Fibroblast of lung (primary cell): ENCODE measurements around the gene CALHM5. TPM values are rescaled to one million over a fixed set of nuclear protein-coding genes. Genes with fewer than 3 reads are reported as not detected.

Source experiments
- DNase-seq, 2 donors: peaks; one replicate each; pipeline versions ENCODE4 v3.0.0 to v3.0.0-alpha.2; 2010; ENCODE audit warnings: low read depth in 2 of 2
- H2AFZ ChIP-seq: 2 replicates; pipeline ENCODE4 v1.5.1; 2012; ENCODE audit warnings: low read length, control low read depth, inconsistent platforms
- H3K27ac ChIP-seq: 2 replicates; pipeline ENCODE4 v1.5.1; 2011; ENCODE audit warnings: low read length, control low read depth; ENCODE audit not compliant: insufficient read depth
- H3K27me3 ChIP-seq: 2 replicates; pipeline ENCODE4 v1.5.1; 2011; ENCODE audit warnings: mild to moderate bottlenecking, low read length; ENCODE audit not compliant: control insufficient read depth, insufficient read depth
- H3K36me3 ChIP-seq: 2 replicates; pipeline ENCODE4 v1.5.1; 2011; ENCODE audit warnings: low read length; ENCODE audit not compliant: control insufficient read depth, insufficient read depth
- H3K4me1 ChIP-seq: 2 replicates; pipeline ENCODE4 v1.5.1; 2011; ENCODE audit warnings: low read length; ENCODE audit not compliant: control insufficient read depth, insufficient read depth; ENCODE audit errors: extremely low read depth
- H3K4me2 ChIP-seq: 2 replicates; pipeline ENCODE4 v1.5.1; 2011; ENCODE audit warnings: low read length, control low read depth; ENCODE audit not compliant: insufficient read depth; ENCODE audit errors: extremely low read depth
- H3K4me3 ChIP-seq, 4 experiments: fragments of 200-600 bp in 1 of 4; sonication (generic) in 1 of 4; replicated peaks in 1 of 4; 2 replicates each; pipeline ENCODE4 v1.5.1; 2011 to 2016; ENCODE audit warnings: low read length in 4 of 4, low read depth in 3 of 4, mild to moderate bottlenecking in 3 of 4, control low read depth in 2 of 4, inconsistent platforms in 1 of 4, mixed read lengths in 1 of 4; ENCODE audit not compliant: insufficient read depth in 1 of 4; ENCODE audit errors: control extremely low read depth in 1 of 4
- H3K79me2 ChIP-seq: 2 replicates; pipeline ENCODE4 v1.5.1; 2012; ENCODE audit warnings: mild to moderate bottlenecking, low read length, inconsistent platforms; ENCODE audit not compliant: control insufficient read depth, insufficient read depth
- H3K9ac ChIP-seq: 2 replicates; pipeline ENCODE4 v1.5.1; 2011; ENCODE audit warnings: mild to moderate bottlenecking, low read length, control low read depth; ENCODE audit not compliant: insufficient read depth
- H3K9me3 ChIP-seq: 2 replicates; pipeline ENCODE4 v1.5.1; 2012; ENCODE audit warnings: low read depth, low read length; ENCODE audit not compliant: control insufficient read depth, insufficient read depth
- H4K20me1 ChIP-seq: 2 replicates; pipeline ENCODE4 v1.5.1; 2011; ENCODE audit warnings: low read length; ENCODE audit not compliant: control insufficient read depth, insufficient read depth; ENCODE audit errors: extremely low read depth
- EZH2 ChIP-seq: IDR thresholded peaks from 2 replicates; pipeline ENCODE4 v1.5.1; 2012; ENCODE audit warnings: low read length, control low read depth, mild to moderate bottlenecking; ENCODE audit errors: missing control alignments
- polyA plus RNA-seq, 2 donors: library from polyadenylated mRNA; depleted of rRNA in 1 of 2; stranded (reverse) in 1 of 2; unstranded in 1 of 2; fragments of >200 nt; gene quantifications; 2 replicates each; pipeline ENCODE4 v1.2.1, GENCODE V29; 2011 to 2012; ENCODE audit warnings: missing spikeins in 1 of 2
- total RNA-seq: library from RNA; depleted of rRNA; stranded (reverse); fragments of >200 nt; gene quantifications from 2 replicates; pipeline ENCODE4 v1.2.1, GENCODE V29; 2014
- TF ChIP-seq, protein P1 (sequence below), 2 donors: IDR thresholded peaks in 1 of 2; conservative IDR thresholded peaks in 1 of 2; 1 replicate in 1 of 2; 2 replicates in 1 of 2; pipeline ENCODE4 v1.5.1; 2011 to 2012; ENCODE audit warnings: low read length in 2 of 2, control low read depth in 1 of 2, inconsistent platforms in 1 of 2, low read depth in 1 of 2, mild to moderate bottlenecking in 1 of 2

The CALHM5 gene
- total and polyA plus RNA-seq, 2 donors (not counting 1 experiment from before 2014, with no cell fraction given) = 4.1 to 8.3 TPM

DNA sequence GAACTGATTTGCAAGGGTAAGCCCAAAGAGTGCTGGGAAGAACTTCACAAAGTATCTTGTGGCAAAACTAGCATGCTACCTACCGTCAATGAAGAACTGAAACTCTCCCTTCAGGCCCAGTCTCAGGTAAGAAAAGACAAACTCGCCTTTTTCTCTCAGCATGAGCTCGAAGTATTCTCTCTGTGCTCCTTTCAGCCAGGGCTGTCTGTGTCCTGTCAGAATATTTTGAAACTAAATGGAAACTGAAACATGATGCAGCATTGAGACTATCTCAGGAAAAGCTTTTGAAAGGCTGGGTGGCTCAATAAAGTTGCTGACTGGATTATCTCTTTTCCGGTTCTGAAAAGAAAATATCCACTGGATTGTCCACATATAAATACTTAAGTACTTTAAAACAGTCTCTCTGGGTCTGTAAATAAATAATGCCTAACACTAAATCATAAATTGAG lies 696 bp downstream of the CALHM5 start:
- Histone ChIP-seq H3K4me3 (peak overlapping the region; percentile 61 to 81 (median 68)), H2AFZ (peak overlapping the region; percentile 93), H3K79me2 (peaks cover 11% of the 10 kb centered on the region), H3K27ac (peak overlapping the region; percentile 93), H4K20me1 (no peaks in the 10 kb centered on the region), H3K9ac (peak overlapping the region; percentile 72), H3K36me3 (peaks cover 2% of the 10 kb centered on the region), H3K9me3 (no peaks in the 10 kb centered on the region), H3K4me1 (no peaks in the 10 kb centered on the region), H3K27me3 (no peaks in the 10 kb centered on the region), H3K4me2 (peak overlapping the region; percentile 98)
- no peak for TF ChIP-seq EZH2
- TF ChIP-seq, protein P1, sequence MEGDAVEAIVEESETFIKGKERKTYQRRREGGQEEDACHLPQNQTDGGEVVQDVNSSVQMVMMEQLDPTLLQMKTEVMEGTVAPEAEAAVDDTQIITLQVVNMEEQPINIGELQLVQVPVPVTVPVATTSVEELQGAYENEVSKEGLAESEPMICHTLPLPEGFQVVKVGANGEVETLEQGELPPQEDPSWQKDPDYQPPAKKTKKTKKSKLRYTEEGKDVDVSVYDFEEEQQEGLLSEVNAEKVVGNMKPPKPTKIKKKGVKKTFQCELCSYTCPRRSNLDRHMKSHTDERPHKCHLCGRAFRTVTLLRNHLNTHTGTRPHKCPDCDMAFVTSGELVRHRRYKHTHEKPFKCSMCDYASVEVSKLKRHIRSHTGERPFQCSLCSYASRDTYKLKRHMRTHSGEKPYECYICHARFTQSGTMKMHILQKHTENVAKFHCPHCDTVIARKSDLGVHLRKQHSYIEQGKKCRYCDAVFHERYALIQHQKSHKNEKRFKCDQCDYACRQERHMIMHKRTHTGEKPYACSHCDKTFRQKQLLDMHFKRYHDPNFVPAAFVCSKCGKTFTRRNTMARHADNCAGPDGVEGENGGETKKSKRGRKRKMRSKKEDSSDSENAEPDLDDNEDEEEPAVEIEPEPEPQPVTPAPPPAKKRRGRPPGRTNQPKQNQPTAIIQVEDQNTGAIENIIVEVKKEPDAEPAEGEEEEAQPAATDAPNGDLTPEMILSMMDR (conservative IDR thresholded peaks at IDR 0.05 in 1 of 2, IDR thresholded peaks at IDR 0.05 in 1 of 2; ENCODE audit: low read depth in 1 of 2, low read length in 2 of 2) = no peak
- DNase-seq = peak in 1 of 2 donors; percentile 43

DNA sequence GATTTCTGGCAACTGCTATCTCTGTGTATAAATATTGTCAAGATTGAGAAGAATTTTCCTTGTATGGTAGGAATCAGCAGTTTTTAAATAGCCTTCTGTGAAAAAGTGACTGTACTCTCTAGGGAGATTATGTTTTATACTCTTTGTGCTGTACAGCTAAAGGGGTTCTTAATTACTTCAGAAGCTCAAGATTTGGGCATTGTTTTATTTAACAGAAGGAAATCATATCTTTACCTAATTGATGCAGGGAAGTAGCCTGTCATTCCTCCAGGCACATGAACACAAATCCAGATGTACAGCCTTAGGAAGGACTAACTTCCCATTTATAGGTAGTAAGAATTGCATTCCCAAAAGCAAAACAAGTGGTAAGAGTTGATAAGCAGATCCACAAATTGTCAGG lies 1.3 kb downstream of the CALHM5 start:
- TF ChIP-seq, protein P1 (conservative IDR thresholded peaks at IDR 0.05 in 1 of 2, IDR thresholded peaks at IDR 0.05 in 1 of 2; ENCODE audit: low read depth in 1 of 2, low read length in 2 of 2) = no peak
- TF ChIP-seq EZH2 = no peak
- no peaks in the 10 kb centered on the region for H3K4me1 ChIP-seq
- H3K4me3 ChIP-seq = peak overlapping the region; percentile 61 to 81 (median 68)
- peaks cover 2% of the 10 kb centered on the region for H3K36me3 ChIP-seq
- no peak for DNase-seq
- H4K20me1 ChIP-seq = no peaks in the 10 kb centered on the region
- H3K27ac ChIP-seq = peak overlapping the region; percentile 93
- H3K27me3 ChIP-seq = no peaks in the 10 kb centered on the region
- peaks cover 11% of the 10 kb centered on the region for H3K79me2 ChIP-seq
- no peaks in the 10 kb centered on the region for H3K9me3 ChIP-seq
- peak overlapping the region; percentile 21 for H3K9ac ChIP-seq
- peak overlapping the region; percentile 98 for H3K4me2 ChIP-seq
- H2AFZ ChIP-seq = no peak overlapping the region

DNA sequence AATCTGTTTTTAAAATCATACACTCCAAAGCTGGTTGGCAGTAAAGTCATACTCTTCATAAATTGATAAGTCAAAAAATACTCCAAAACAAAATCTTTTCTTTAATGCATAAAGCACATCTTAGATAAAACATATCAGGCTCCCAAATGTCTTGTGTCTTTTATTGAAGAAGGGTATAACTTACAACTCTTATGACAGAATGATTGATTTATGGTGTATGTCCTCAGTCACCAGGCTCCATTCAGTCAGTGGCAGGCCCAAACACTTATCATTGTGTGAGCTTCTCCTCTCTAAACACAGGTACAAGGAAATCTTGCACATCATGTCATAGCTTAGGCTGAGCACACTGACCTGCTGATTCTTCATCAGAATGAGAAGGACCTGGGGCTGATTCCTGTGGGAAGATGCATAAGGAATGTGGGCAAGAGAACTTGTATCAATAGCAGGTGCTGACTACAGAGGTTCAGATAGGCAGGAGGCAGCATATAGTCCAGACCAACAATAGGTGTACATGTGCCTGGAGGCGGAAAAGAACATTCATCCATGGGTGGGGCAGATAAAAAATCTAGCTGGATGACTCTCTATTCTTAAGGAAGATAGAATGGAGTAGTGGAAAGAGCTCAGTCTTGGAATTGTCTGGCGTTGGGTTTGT lies 1.9 kb downstream of the CALHM5 start:
- Histone ChIP-seq H3K27ac (no peak overlapping the region), H3K27me3 (no peaks in the 10 kb centered on the region), H2AFZ (no peak overlapping the region), H3K4me2 (peak overlapping the region; percentile 98), H3K4me1 (no peaks in the 10 kb centered on the region), H4K20me1 (no peaks in the 10 kb centered on the region), H3K9ac (no peak overlapping the region), H3K79me2 (peaks cover 11% of the 10 kb centered on the region), H3K9me3 (no peaks in the 10 kb centered on the region), H3K4me3 (peak overlapping the region; percentile 61 to 81 (median 68)), H3K36me3 (peaks cover 2% of the 10 kb centered on the region)
- TF ChIP-seq, protein P1 (conservative IDR thresholded peaks at IDR 0.05 in 1 of 2, IDR thresholded peaks at IDR 0.05 in 1 of 2; ENCODE audit: low read depth in 1 of 2, low read length in 2 of 2) = no peak
- TF ChIP-seq EZH2 = no peak
- DNase-seq = no peak
